IPS-15b (cell line): Measurements from ENCODE around the gene KIAA1755.

ENCODE experiments used
- H3K27me3 ChIP-seq: one replicate; pipeline ENCODE4 v1.6.1; 2013; ENCODE audit warnings: low read length; ENCODE audit not compliant: control insufficient read depth, insufficient read depth
- H3K36me3 ChIP-seq: one replicate; pipeline ENCODE4 v1.6.1; 2013; ENCODE audit warnings: low read length; ENCODE audit not compliant: control insufficient read depth, insufficient read depth
- H3K4me1 ChIP-seq: one replicate; pipeline ENCODE4 v1.6.1; 2013; ENCODE audit warnings: mild to moderate bottlenecking, low read length; ENCODE audit not compliant: control insufficient read depth, insufficient read depth
- H3K4me3 ChIP-seq: one replicate; pipeline ENCODE4 v1.5.1; 2013; ENCODE audit warnings: low read depth, low read length
- H3K9ac ChIP-seq: one replicate; pipeline ENCODE4 v1.6.1; 2013; ENCODE audit warnings: low read depth, mild to moderate bottlenecking, low read length
- H3K9me3 ChIP-seq: one replicate; pipeline ENCODE4 v1.6.1; 2013; ENCODE audit warnings: mild to moderate bottlenecking, low read length; ENCODE audit not compliant: control insufficient read depth, insufficient read depth

Gene KIAA1755

GRCh38 chr20:38212806-38213606 is 47.5 kb downstream of the KIAA1755 start:
- Histone ChIP-seq H3K9me3 (no peaks in the 10 kb centered on the region), H3K4me1 (peaks cover 2% of the 10 kb centered on the region), H3K9ac (no peak overlapping the region), H3K36me3 (no peaks in the 10 kb centered on the region), H3K27me3 (no peaks in the 10 kb centered on the region), H3K4me3 (no peak overlapping the region)

DNA sequence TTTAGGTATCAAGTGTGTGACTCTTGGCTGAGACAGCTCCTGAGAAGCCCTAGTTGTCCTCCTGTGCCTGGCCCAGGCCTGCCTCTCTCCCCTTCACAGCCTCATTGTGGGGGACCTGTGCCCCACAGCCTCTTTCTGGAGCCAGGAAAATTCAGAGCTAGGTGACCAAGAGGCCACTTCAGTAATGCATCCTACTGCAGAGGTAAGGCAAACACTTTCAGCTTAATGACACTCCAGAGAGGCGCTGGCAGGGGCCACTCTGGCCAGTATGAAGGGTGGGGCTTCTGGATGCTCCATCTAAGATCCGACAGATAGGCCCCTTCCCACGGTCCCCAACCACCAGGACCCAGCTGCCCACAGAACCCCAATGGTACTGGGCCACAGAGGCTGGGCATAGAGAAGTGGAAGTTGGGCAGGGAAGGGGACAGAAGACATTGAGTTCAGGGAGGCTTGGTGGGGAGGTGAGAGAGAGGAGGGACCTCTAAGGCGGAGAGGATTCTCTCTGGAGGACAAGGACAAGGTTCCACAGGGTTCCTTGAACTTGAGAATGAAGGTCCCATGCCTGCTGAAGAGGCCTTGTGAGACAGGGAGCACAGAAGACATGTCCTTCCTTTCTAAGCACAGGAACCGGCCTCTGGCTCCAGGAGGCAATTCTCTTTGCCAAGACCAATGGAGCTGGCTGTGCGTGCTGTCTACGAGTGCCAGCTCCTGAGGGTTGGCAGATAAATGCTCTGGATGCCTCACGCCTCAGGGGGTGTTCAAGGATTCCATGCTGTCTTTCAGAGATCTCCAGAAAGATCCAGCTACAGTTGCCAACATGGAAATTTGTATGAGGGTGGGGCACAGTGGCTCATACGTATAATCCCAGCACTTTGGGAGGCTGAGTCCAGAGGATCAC is 49.1 kb downstream of the KIAA1755 start:
- H3K27me3 ChIP-seq = no peaks in the 10 kb centered on the region
- no peak overlapping the region for H3K4me3 ChIP-seq
- no peaks in the 10 kb centered on the region for H3K4me1 ChIP-seq
- H3K9me3 ChIP-seq = no peaks in the 10 kb centered on the region
- no peak overlapping the region for H3K9ac ChIP-seq
- no peaks in the 10 kb centered on the region for H3K36me3 ChIP-seq

DNA sequence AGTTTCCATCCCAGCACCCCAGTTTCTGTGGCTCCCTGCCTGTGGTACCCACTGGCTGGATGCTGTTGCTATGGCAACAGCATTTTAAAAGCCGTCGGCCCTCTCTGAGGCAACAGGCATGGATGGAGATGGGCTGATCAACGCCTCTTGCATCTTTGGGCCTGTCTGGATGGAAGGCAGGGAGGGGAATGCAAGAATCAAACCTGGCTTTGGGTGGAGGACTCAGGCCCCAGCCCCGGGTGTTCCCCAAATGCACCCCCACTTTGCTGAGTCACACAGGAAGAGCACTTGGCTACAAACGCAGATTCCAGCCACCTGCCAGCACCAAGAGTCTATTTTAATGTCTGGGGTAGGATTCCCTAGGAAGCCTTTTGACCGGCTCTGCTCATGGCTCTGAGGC is 49.8 kb downstream of the KIAA1755 start:
- Histone ChIP-seq H3K9me3 (no peaks in the 10 kb centered on the region), H3K4me3 (no peak overlapping the region), H3K9ac (no peak overlapping the region), H3K27me3 (no peaks in the 10 kb centered on the region), H3K4me1 (no peaks in the 10 kb centered on the region), H3K36me3 (no peaks in the 10 kb centered on the region)

DNA sequence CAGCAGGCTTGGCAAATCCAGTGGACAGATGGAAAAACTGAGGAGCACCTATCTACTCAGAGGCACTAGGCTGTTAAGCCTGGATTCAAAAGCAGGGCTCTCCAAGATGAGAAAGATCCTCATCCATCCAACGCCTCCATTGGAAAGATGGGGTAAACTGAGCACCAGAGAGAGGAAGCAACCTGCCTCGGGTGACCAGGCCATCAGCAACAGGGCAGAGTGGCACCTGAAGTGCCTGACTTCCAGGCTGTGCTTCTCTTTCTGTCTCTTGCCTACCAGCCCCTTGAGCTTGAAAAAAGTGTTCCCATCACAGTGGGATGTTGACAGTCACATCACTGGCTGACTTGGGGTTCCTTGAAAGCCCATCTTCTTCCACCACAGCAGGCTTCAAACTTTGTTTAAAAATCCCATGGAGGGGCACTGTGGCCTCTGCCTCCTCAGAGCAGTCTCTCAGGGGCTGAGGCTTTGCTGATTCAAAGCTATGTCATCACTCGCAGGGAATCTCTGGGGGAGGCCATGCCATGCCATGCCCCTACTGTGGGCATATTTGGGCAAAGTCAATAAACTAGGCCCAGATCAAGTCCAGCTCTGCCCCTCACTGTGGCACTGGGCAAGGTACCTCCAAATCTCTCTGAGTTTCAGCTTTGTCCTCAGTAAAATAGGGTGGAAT is 50.7 kb downstream of the KIAA1755 start:
- Histone ChIP-seq H3K9me3 (no peaks in the 10 kb centered on the region), H3K9ac (no peak overlapping the region), H3K4me1 (no peaks in the 10 kb centered on the region), H3K36me3 (no peaks in the 10 kb centered on the region), H3K27me3 (no peaks in the 10 kb centered on the region), H3K4me3 (no peak overlapping the region)

- Histone ChIP-seq H3K27me3 (no peaks in the 10 kb centered on the region), H3K36me3 (no peaks in the 10 kb centered on the region), H3K4me3 (no peak overlapping the region), H3K9me3 (no peaks in the 10 kb centered on the region), H3K4me1 (no peaks in the 10 kb centered on the region), H3K9ac (no peak overlapping the region)
Measured at GRCh38 chr20:38209054-38209675, 51.4 kb downstream of the KIAA1755 start.

- Histone ChIP-seq H3K4me3 (no peak overlapping the region), H3K9ac (no peak overlapping the region)
Measured at GRCh38 chr20:38208523-38208922, 52.0 kb downstream of the KIAA1755 start.

GRCh38 chr20:38208088-38208487 is 52.4 kb downstream of the KIAA1755 start:
- H3K4me3 ChIP-seq = no peak overlapping the region
- no peaks in the 10 kb centered on the region for H3K9me3 ChIP-seq
- H3K4me1 ChIP-seq = no peaks in the 10 kb centered on the region
- H3K27me3 ChIP-seq = no peaks in the 10 kb centered on the region
- H3K36me3 ChIP-seq = no peaks in the 10 kb centered on the region
- H3K9ac ChIP-seq = no peak overlapping the region

More at GRCh38 chr20:38208523-38208922, 52.0 kb downstream of the KIAA1755 start:
- no peaks in the 10 kb centered on the region for H3K4me1 ChIP-seq
- no peaks in the 10 kb centered on the region for H3K9me3 ChIP-seq
- H3K27me3 ChIP-seq = no peaks in the 10 kb centered on the region
- no peaks in the 10 kb centered on the region for H3K36me3 ChIP-seq

DNA sequence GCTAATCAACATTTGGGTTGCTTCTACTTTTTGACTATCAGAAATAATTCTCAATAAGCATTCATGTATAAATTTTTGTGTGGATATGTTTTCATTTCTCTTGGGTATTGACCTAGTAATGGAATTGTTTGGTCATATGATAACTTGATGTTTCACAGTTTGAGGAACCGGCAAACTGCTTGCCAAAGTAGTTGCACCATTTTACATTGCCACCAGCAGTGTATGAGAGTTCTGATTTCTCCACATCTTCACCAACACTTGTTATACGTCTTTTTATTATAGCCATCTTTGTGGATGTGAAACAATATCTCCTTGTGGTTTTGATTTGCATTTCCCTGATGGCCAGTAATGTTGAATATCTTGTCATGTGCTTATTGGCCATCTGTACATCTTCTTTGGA is 52.9 kb downstream of the KIAA1755 start:
- Histone ChIP-seq H3K9ac (no peak overlapping the region), H3K4me1 (no peaks in the 10 kb centered on the region), H3K4me3 (no peak overlapping the region), H3K36me3 (no peaks in the 10 kb centered on the region), H3K9me3 (no peaks in the 10 kb centered on the region), H3K27me3 (no peaks in the 10 kb centered on the region)

GRCh38 chr20:38205001-38205400 is 55.5 kb downstream of the KIAA1755 start:
- Histone ChIP-seq H3K4me3 (no peak overlapping the region), H3K27me3 (no peaks in the 10 kb centered on the region), H3K4me1 (no peaks in the 10 kb centered on the region), H3K36me3 (no peaks in the 10 kb centered on the region), H3K9me3 (no peaks in the 10 kb centered on the region), H3K9ac (no peak overlapping the region)

- no peak overlapping the region for H3K4me3 ChIP-seq
- H3K9me3 ChIP-seq = no peaks in the 10 kb centered on the region
- no peaks in the 10 kb centered on the region for H3K36me3 ChIP-seq
- no peak overlapping the region for H3K9ac ChIP-seq
- no peaks in the 10 kb centered on the region for H3K4me1 ChIP-seq
- no peaks in the 10 kb centered on the region for H3K27me3 ChIP-seq
Measured at GRCh38 chr20:38203981-38204357, 56.6 kb downstream of the KIAA1755 start.

GRCh38 chr20:38203337-38203980 is 57.1 kb downstream of the KIAA1755 start:
- Histone ChIP-seq H3K36me3 (no peaks in the 10 kb centered on the region), H3K4me3 (no peak overlapping the region), H3K9me3 (no peaks in the 10 kb centered on the region), H3K4me1 (no peaks in the 10 kb centered on the region), H3K9ac (no peak overlapping the region), H3K27me3 (no peaks in the 10 kb centered on the region)
